ENCODE data around the gene ARMC7. TPM values are rescaled to one million over a fixed set of nuclear protein-coding genes. Genes with fewer than 3 reads are reported as not detected.
"Not testable (repeated sequence)": the region's sequence is repeated elsewhere in the genome, so short reads cannot be mapped to it uniquely, and the experiment has no call there.

Gene ARMC7
- total RNA-seq, 1 experiment from 2014 or later: 12.3 TPM

DNA sequence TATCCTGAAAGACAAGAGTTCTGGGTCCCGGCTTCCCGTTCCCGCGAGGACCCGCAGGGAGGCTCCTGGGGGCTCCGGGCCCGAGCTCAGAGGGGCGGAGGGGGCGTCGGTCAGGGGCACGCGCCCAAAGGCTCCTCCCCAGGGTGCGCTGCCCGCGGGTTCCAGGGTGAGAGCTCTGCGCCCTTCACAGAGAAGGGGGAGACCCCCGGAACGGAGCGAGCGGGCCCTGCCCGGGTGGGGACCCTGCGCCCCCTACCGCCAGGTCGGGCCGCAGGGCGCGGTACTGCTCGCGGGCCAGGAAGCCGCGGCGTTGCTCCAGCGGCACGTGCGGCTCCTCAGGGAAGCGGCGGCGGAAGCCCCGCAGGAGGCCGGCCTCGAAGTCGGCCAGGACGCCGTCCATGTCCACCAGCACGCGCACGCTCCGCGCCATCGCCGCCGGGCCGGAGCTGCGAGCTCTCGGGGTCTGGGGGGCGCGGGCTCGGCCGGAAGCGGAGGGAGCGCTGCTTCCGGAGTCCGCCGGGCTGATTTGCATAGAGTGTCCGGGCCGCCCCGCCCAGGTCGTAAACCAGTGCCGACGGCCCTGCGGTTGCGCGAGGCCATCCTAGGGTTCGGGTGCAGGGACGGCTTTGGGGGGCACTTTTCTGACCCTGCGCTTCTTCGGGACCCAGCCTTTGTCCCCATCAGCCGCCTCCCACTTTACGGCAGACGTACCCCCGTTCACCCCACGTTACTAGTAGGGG lies 21.7 kb downstream of the ARMC7 start, which contains the start of gene NT5C:
TSS of gene NT5C (minus strand) at position 465 of the 740 bp plus-strand sequence. CDS start at position 430, 35 bp downstream.
- Histone ChIP-seq H3K4me1 (ENCODE audit: insufficient read depth, low read length, poor library complexity, severe bottlenecking) (peaks cover 12% of the 10 kb centered on the region), H3K9me3 (ENCODE audit: low read depth, low read length, poor library complexity, severe bottlenecking) (no peaks in the 10 kb centered on the region), H3K36me3 (ENCODE audit: insufficient read depth, low read length, poor library complexity, severe bottlenecking) (peaks cover 25% of the 10 kb centered on the region), H3K27me3 (replicated peaks; ENCODE audit: insufficient read depth, low read depth, low read length, poor library complexity) (no peaks in the 10 kb centered on the region), H3K27ac (ENCODE audit: low read depth, low read length, poor library complexity, severe bottlenecking) (peak within 1 kb of the TSS; percentile 89), H3K4me3 (ENCODE audit: low read depth, low read length, poor library complexity, severe bottlenecking) (peak within 1 kb of the TSS; percentile 84)
- BruUV-seq (replicated peaks): no TSS peak
- TF ChIP-seq, protein P1, sequence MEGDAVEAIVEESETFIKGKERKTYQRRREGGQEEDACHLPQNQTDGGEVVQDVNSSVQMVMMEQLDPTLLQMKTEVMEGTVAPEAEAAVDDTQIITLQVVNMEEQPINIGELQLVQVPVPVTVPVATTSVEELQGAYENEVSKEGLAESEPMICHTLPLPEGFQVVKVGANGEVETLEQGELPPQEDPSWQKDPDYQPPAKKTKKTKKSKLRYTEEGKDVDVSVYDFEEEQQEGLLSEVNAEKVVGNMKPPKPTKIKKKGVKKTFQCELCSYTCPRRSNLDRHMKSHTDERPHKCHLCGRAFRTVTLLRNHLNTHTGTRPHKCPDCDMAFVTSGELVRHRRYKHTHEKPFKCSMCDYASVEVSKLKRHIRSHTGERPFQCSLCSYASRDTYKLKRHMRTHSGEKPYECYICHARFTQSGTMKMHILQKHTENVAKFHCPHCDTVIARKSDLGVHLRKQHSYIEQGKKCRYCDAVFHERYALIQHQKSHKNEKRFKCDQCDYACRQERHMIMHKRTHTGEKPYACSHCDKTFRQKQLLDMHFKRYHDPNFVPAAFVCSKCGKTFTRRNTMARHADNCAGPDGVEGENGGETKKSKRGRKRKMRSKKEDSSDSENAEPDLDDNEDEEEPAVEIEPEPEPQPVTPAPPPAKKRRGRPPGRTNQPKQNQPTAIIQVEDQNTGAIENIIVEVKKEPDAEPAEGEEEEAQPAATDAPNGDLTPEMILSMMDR (conservative IDR thresholded peaks at IDR 0.05; ENCODE audit: low read depth, low read length): peak; percentile 57
- TF ChIP-seq EZH2 (IDR thresholded peaks at IDR 0.05; ENCODE audit: borderline replicate concordance, low read depth, low read length, poor library complexity, severe bottlenecking): no peak
- intact Hi-C loops (cut with micrococcal nuclease; ENCODE audit: unreplicated experiment): loop anchor here (2.0 kb wide), 1 partner anchor 17 kb away; no protein-coding TSS in a partner anchor
- ChIA-PET CTCF (interaction anchor here (0.6 to 1.1 kb wide), 4 partner anchors 15 to 292 kb away, joined by 3 to 4 read pairs (median 3); no protein-coding TSS in a partner anchor), POLR2A (ENCODE audit: low non-redundant PET) (interaction anchor here (0.7 kb wide), 1 partner anchor 16 kb away, joined by 5 read pairs; no protein-coding TSS in a partner anchor)
- DNase-seq (ENCODE audit: low spot score): peak; percentile 82

DNA sequence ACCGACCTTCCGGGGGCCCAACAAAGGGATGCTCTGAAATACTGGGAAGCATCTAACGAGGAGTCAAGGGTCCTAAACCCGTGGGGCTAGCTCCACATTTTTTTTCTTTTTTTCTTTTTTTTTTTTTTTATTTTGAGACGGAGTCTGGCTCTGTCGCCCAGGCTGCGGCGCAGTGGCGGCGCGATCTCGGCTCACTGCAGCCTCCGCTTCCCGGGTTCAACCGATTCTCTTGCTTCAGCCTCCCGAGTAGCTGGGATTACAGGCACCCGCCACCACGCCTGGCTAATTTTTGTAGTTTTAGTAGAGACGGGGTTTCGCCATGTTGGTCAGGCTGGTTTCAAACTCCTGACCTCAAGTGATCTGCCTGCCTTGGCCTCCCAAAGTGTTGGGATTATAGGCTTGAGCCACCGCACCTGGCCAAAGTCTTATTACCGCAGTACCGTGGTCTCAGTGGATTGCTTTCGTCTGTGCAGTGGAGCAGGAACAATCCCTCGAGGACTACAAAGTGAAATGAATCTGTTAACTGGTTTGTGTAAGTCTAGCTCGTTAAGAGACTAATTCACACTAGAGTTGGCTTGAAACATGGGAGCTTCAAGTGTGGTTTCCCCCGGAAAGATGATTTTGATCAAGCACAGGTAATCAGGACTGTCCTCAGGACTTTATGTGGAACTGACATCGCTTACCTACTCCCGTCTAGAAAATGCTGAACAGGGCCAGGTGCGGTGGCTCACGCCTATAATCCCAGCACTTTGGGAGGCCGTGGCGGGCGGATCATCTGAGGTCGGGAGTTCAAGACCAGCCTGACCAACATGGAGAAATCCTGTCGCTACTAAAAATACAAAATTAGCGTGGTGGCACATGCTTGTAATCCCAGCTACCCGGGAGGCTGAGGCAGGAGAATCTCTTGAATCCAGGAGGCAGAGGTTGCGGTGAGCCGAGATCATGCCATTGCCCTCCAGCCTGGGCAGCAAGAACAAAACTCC lies 22.5 kb downstream of the ARMC7 start:
- H3K9me3 ChIP-seq (ENCODE audit: low read depth, low read length, poor library complexity, severe bottlenecking); H3K27me3 ChIP-seq (replicated peaks; ENCODE audit: insufficient read depth, low read depth, low read length, poor library complexity); DNase-seq (ENCODE audit: low spot score); intact Hi-C loops (cut with micrococcal nuclease; ENCODE audit: unreplicated experiment): not testable (repeated sequence)
- Histone ChIP-seq H3K27ac (ENCODE audit: low read depth, low read length, poor library complexity, severe bottlenecking) (peak overlapping the region; percentile 89), H3K4me3 (ENCODE audit: low read depth, low read length, poor library complexity, severe bottlenecking) (peak overlapping the region; percentile 84), H3K36me3 (ENCODE audit: insufficient read depth, low read length, poor library complexity, severe bottlenecking) (peaks cover 32% of the 10 kb centered on the region), H3K4me1 (ENCODE audit: insufficient read depth, low read length, poor library complexity, severe bottlenecking) (peaks cover 12% of the 10 kb centered on the region)
- CTCF ChIA-PET: interaction anchor here (0.6 to 1.1 kb wide), 3 partner anchors 16 to 291 kb away, joined by 3 to 4 read pairs (median 3); no protein-coding TSS in a partner anchor
- BruUV-seq (replicated peaks): TSS peak; percentile 53
- POLR2A ChIA-PET (ENCODE audit: low non-redundant PET): interaction anchor here (0.7 kb wide), 1 partner anchor 16 kb away, joined by 5 read pairs; no protein-coding TSS in a partner anchor

DNA sequence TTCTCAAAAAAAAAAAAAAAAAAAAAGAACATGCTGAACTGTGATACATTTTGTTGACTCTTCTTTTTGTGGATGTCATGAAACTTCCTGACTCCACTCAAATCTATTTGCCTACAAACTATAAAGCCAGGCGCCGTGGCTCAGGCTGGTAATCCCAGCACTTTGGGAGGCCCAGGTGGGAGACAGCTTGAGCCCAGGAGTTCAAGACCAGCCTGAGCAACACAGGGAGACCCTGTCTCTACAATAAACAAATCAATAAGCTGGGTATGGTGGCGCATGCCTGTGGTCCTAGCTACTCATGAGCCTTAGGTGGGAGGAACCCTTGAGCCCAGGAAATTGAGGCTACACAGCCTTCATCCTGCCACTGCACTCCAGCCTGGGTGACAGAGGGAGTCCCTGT lies 23.2 kb downstream of the ARMC7 start:
- BruUV-seq (replicated peaks): no TSS peak
- no peaks in the 10 kb centered on the region for H3K27me3 ChIP-seq (replicated peaks; ENCODE audit: insufficient read depth, low read depth, low read length, poor library complexity)
- POLR2A ChIA-PET (ENCODE audit: low non-redundant PET): no interaction called here
- no peaks in the 10 kb centered on the region for H3K9me3 ChIP-seq (ENCODE audit: low read depth, low read length, poor library complexity, severe bottlenecking)
- TF ChIP-seq, protein P1 (conservative IDR thresholded peaks at IDR 0.05; ENCODE audit: low read depth, low read length): no peak
- TF ChIP-seq EZH2 (IDR thresholded peaks at IDR 0.05; ENCODE audit: borderline replicate concordance, low read depth, low read length, poor library complexity, severe bottlenecking): no peak
- peaks cover 36% of the 10 kb centered on the region for H3K36me3 ChIP-seq (ENCODE audit: insufficient read depth, low read length, poor library complexity, severe bottlenecking)
- peaks cover 12% of the 10 kb centered on the region for H3K4me1 ChIP-seq (ENCODE audit: insufficient read depth, low read length, poor library complexity, severe bottlenecking)
- no peak for DNase-seq (ENCODE audit: low spot score)
- intact Hi-C loops (cut with micrococcal nuclease; ENCODE audit: unreplicated experiment): no loop called here
- CTCF ChIA-PET: no interaction called here
- H3K4me3 ChIP-seq (ENCODE audit: low read depth, low read length, poor library complexity, severe bottlenecking): no peak overlapping the region
- H3K27ac ChIP-seq (ENCODE audit: low read depth, low read length, poor library complexity, severe bottlenecking): no peak overlapping the region

DNA sequence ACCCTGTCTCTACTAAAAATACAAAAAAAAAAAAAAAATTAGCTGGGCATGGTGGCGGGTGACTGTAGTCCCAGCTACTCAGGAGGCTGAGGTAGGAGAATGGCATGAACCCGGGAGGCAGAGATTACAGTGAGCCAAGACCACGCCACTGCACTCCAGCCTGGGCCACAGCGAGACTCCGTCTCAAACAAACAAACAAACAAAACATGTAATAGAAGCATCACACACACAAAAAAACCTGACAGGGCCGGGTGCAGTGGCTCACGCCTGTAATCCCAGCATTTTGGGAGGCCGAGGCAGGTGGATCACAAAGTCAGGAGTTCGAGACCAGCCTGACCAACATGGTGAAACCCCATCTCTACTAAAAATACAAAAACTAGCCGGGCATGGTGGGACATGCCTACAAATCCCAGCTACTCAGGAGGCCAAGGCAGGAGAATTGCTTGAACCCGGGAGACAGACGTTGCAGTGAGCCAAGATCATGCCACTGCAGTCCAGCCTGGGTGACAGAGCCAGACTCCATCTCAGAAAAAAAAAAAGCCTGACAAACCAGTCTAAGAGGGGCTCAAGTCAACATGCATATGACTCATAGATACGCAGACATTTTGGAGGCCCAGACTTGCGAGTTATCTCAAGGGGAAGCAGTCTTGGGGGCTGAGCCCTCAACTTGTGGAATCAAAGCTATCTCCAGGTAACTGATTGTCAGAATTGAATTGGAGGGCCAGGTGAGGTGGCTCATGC lies 24.0 kb downstream of the ARMC7 start:
- POLR2A ChIA-PET (ENCODE audit: low non-redundant PET); intact Hi-C loops (cut with micrococcal nuclease; ENCODE audit: unreplicated experiment); H3K9me3 ChIP-seq (ENCODE audit: low read depth, low read length, poor library complexity, severe bottlenecking); H3K27me3 ChIP-seq (replicated peaks; ENCODE audit: insufficient read depth, low read depth, low read length, poor library complexity); H3K27ac ChIP-seq (ENCODE audit: low read depth, low read length, poor library complexity, severe bottlenecking); BruUV-seq (replicated peaks); DNase-seq (ENCODE audit: low spot score); CTCF ChIA-PET; H3K4me3 ChIP-seq (ENCODE audit: low read depth, low read length, poor library complexity, severe bottlenecking): not testable (repeated sequence)
- Histone ChIP-seq H3K36me3 (ENCODE audit: insufficient read depth, low read length, poor library complexity, severe bottlenecking) (peaks cover 43% of the 10 kb centered on the region), H3K4me1 (ENCODE audit: insufficient read depth, low read length, poor library complexity, severe bottlenecking) (peaks cover 12% of the 10 kb centered on the region)

Measured in A673 (cell line).